ENCODE results near the gene RRAGC.

RRAGC gene

GRCh38 chr1:38793299-38793698 lies 66.3 kb downstream of the RRAGC start:
- Histone ChIP-seq H3K4me1 (ENCODE audit: insufficient read depth, poor library complexity, severe bottlenecking) (no peaks in the 10 kb centered on the region), H3K4me3 (ENCODE audit: severe bottlenecking) (no peak overlapping the region), H3K9me3 (ENCODE audit: severe bottlenecking) (peaks cover 2% of the 10 kb centered on the region), H3K27me3 (ENCODE audit: insufficient read depth, poor library complexity, severe bottlenecking) (peaks cover 34% of the 10 kb centered on the region), H3K36me3 (ENCODE audit: low read depth) (no peaks in the 10 kb centered on the region), H3K27ac (ENCODE audit: poor library complexity, severe bottlenecking) (no peak overlapping the region)
- no peak for ATAC-seq (ENCODE audit: low read depth)
- DNase-seq (ENCODE audit: low spot score), result no peak
- TF ChIP-seq CTCF (IDR thresholded peaks at IDR 0.05; ENCODE audit: poor library complexity, severe bottlenecking), result no peak

GRCh38 chr1:38791892-38792291 lies 67.7 kb downstream of the RRAGC start:
- DNase-seq (ENCODE audit: low spot score) (no peak), ATAC-seq (ENCODE audit: low read depth) (no peak)
- no peak for TF ChIP-seq CTCF (IDR thresholded peaks at IDR 0.05; ENCODE audit: poor library complexity, severe bottlenecking)
- Histone ChIP-seq H3K36me3 (ENCODE audit: low read depth) (no peaks in the 10 kb centered on the region), H3K27ac (ENCODE audit: poor library complexity, severe bottlenecking) (no peak overlapping the region), H3K4me3 (ENCODE audit: severe bottlenecking) (no peak overlapping the region), H3K9me3 (ENCODE audit: severe bottlenecking) (peaks cover 2% of the 10 kb centered on the region), H3K27me3 (ENCODE audit: insufficient read depth, poor library complexity, severe bottlenecking) (peaks cover 29% of the 10 kb centered on the region), H3K4me1 (ENCODE audit: insufficient read depth, poor library complexity, severe bottlenecking) (no peaks in the 10 kb centered on the region)

GRCh38 chr1:38791164-38791515 lies 68.4 kb downstream of the RRAGC start:
- ATAC-seq (ENCODE audit: low read depth) (no peak), DNase-seq (ENCODE audit: low spot score) (no peak)
- H3K4me3 ChIP-seq (ENCODE audit: severe bottlenecking), result no peak overlapping the region
- no peaks in the 10 kb centered on the region for H3K4me1 ChIP-seq (ENCODE audit: insufficient read depth, poor library complexity, severe bottlenecking)
- H3K27me3 ChIP-seq (ENCODE audit: insufficient read depth, poor library complexity, severe bottlenecking), result peaks cover 29% of the 10 kb centered on the region
- no peak overlapping the region for H3K27ac ChIP-seq (ENCODE audit: poor library complexity, severe bottlenecking)
- TF ChIP-seq CTCF (IDR thresholded peaks at IDR 0.05; ENCODE audit: poor library complexity, severe bottlenecking), result no peak
- H3K9me3 ChIP-seq (ENCODE audit: severe bottlenecking), result peaks cover 2% of the 10 kb centered on the region
- H3K36me3 ChIP-seq (ENCODE audit: low read depth), result no peaks in the 10 kb centered on the region

- Histone ChIP-seq H3K36me3 (ENCODE audit: low read depth) (no peaks in the 10 kb centered on the region), H3K9me3 (ENCODE audit: severe bottlenecking) (peaks cover 2% of the 10 kb centered on the region), H3K4me3 (ENCODE audit: severe bottlenecking) (no peak overlapping the region), H3K4me1 (ENCODE audit: insufficient read depth, poor library complexity, severe bottlenecking) (no peaks in the 10 kb centered on the region), H3K27me3 (ENCODE audit: insufficient read depth, poor library complexity, severe bottlenecking) (peaks cover 25% of the 10 kb centered on the region), H3K27ac (ENCODE audit: poor library complexity, severe bottlenecking) (no peak overlapping the region)
- ATAC-seq (ENCODE audit: low read depth) (no peak), DNase-seq (ENCODE audit: low spot score) (no peak)
- no peak for TF ChIP-seq CTCF (IDR thresholded peaks at IDR 0.05; ENCODE audit: poor library complexity, severe bottlenecking)
These were observed 69.0 kb downstream of the RRAGC start for GRCh38 chr1:38790422-38791163.

- H3K4me3 ChIP-seq (ENCODE audit: severe bottlenecking), result no peak overlapping the region
- H3K4me1 ChIP-seq (ENCODE audit: insufficient read depth, poor library complexity, severe bottlenecking), result no peaks in the 10 kb centered on the region
- H3K9me3 ChIP-seq (ENCODE audit: severe bottlenecking), result peaks cover 2% of the 10 kb centered on the region
- no peaks in the 10 kb centered on the region for H3K36me3 ChIP-seq (ENCODE audit: low read depth)
- peaks cover 31% of the 10 kb centered on the region for H3K27me3 ChIP-seq (ENCODE audit: insufficient read depth, poor library complexity, severe bottlenecking)
- no peak for TF ChIP-seq CTCF (IDR thresholded peaks at IDR 0.05; ENCODE audit: poor library complexity, severe bottlenecking)
- H3K27ac ChIP-seq (ENCODE audit: poor library complexity, severe bottlenecking), result no peak overlapping the region
- ATAC-seq (ENCODE audit: low read depth) (no peak), DNase-seq (ENCODE audit: low spot score) (no peak)
These were observed 69.9 kb downstream of the RRAGC start for GRCh38 chr1:38789498-38790169.

All from RWPE2 (cell line).